Heart left ventricle (tissue), 16 donors: ENCODE measurements around the gene ATL1. TPM values are rescaled to one million over a fixed set of nuclear protein-coding genes. Genes with fewer than 3 reads are reported as not detected.
"Not testable (repeated sequence)": the region's sequence is repeated elsewhere in the genome, so short reads cannot be mapped to it uniquely, and the experiment has no call there.

Experiments used
- ATAC-seq, 4 donors: fragments of 200-7000 bp; cut with Tn5 transposase; one replicate each; pipeline ENCODE4 v1.9.1; 2020 to 2022; ENCODE audit warnings: moderate library complexity in 4 of 4, mild to moderate bottlenecking in 3 of 4, moderate number of reproducible peaks in 1 of 4
- DNase-seq, 5 donors: peaks; one replicate each; pipeline ENCODE4 v3.0.0-alpha.2; 2020
- H3K27ac ChIP-seq, 12 donors: fragments of 200-600 bp; sonication (generic) in 4 of 12; one replicate each; pipeline versions ENCODE4 v1.5.0 to v1.8.0; 2016 to 2022; ENCODE audit warnings: mild to moderate bottlenecking in 2 of 12
- H3K27me3 ChIP-seq, 9 donors: fragments of 200-600 bp; sonication (generic) in 2 of 9; one replicate each; pipeline versions ENCODE4 v1.5.1 to v1.8.0; 2016 to 2022; ENCODE audit warnings: mild to moderate bottlenecking in 3 of 9
- H3K36me3 ChIP-seq, 9 donors: fragments of 200-600 bp; sonication (generic) in 2 of 9; one replicate each; pipeline versions ENCODE4 v1.5.0 to v1.8.0; 2018 to 2022; ENCODE audit warnings: mild to moderate bottlenecking in 2 of 9
- H3K4me1 ChIP-seq, 12 donors: fragments of 200-600 bp; sonication (generic) in 4 of 12; one replicate each; pipeline versions ENCODE4 v1.5.0 to v1.8.0; 2016 to 2022; ENCODE audit warnings: mild to moderate bottlenecking in 3 of 12
- H3K4me3 ChIP-seq, 12 donors: fragments of 200-600 bp; sonication (generic) in 4 of 12; one replicate each; pipeline versions ENCODE4 v1.5.0 to v1.8.0; 2017 to 2022; ENCODE audit warnings: mild to moderate bottlenecking in 9 of 12, moderate library complexity in 4 of 12
- H3K9me3 ChIP-seq, 12 donors: fragments of 200-600 bp; sonication (generic) in 4 of 12; one replicate each; pipeline versions ENCODE4 v1.5.0 to v1.8.0; 2016 to 2022; ENCODE audit warnings: mild to moderate bottlenecking in 1 of 12
- CTCF ChIP-seq, 12 donors: fragments of 200-600 bp; sonication (generic) in 4 of 12; IDR thresholded peaks; one replicate each; pipeline versions ENCODE4 v1.5.0 to v1.8.0; 2018 to 2022; ENCODE audit warnings: antibody characterized with exemption in 12 of 12, mild to moderate bottlenecking in 5 of 12
- POLR2A ChIP-seq, 2 donors: fragments of 450-650 bp; IDR thresholded peaks; one replicate each; pipeline ENCODE4 v1.6.1; 2017; ENCODE audit warnings: antibody characterized with exemption in 2 of 2, mild to moderate bottlenecking in 2 of 2, moderate library complexity in 2 of 2
- WGBS, 4 donors: extraction: QIAGEN DNeasy Blood & Tissue Kit in 2 of 4; methylation state at CpG; one replicate each; pipeline versions ENCODE4 v1.1.5 to v1.1.7; 2013 to 2018; 5-methylcytosine and 5-hydroxymethylcytosine counted together
- intact Hi-C, 10 donors: fragments of 100-400 bp; cut with DNase I; formaldehyde crosslinking; loops; one replicate each; pipeline versions ENCODE4 v1.11.1 to v1.14.2; 2022
- polyA plus RNA-seq, 2 donors: library from polyadenylated mRNA; stranded (reverse); fragments of 200-250 nt; gene quantifications; one replicate each; pipeline ENCODE4 v1.2.3, GENCODE V29; 2013
- total RNA-seq, 9 donors: library from RNA; depleted of rRNA in 2 of 9; stranded (reverse); fragments of >200 nt in 2 of 9; fragmentation: NEBNext Ultra II Directional in 3 of 9; extraction: Animal tissue kit (Norgen Biotek cat#: 25700) in 3 of 9; gene quantifications; one replicate each; pipeline versions ENCODE4 v1.1.0 to v1.2.4, GENCODE V29; 2016 to 2023
- donor health status: ischemic (EF 13 %, LVEDD 7.1; RV severe dilation, severe dysfunction).
- donor health status: healthy with polysubstance abuse.
- donor health status: DM: no; HTN: yes; CAD: no.
- donor health status: DM: no; HTN: no; CAD: no.
- donor health status: ischemic (EF 25% LVEDD 6.9; RV normal size, moderate dysfunction).
- donor health status: ischemic (EF 25% LVEDD 5.7; RV mildly dilated, moderate dysfunction).
- donor health status: healthy.
- donor health status: DM: yes; HTN: yes; CAD: no.
- donor health status: ischemic (EF 35%, LVEDD 5.7; RV mildly dilated, moderate dysfunction).
- donor health status: nonischemic (EF 11% LVEDD 7.7; RV severe dilation, severe dysfunction).
- donor health status: DM: yes; HTN: yes; CAD: no.
- donor health status: PGD.
- donor health status: ischemic (EF 29% LVEDD 5.4; RV normal size, mild dysfunction).
- donor health status: nonischemic (EF 23%, LVEDD 6.1; RV moderate dilation, normal function).

Gene ATL1
- total and polyA plus RNA-seq, 11 donors, result 0.28 to 3.1 (median 0.94) TPM

- ATAC-seq (no peak), DNase-seq (no peak)
- intact Hi-C loops, result loop anchor here in 7 of 10 donors (5.0 to 10.0 kb wide), 6 partner anchors 138 to 668 kb away; partner anchors contain the start of genes ARF6 (in 1 of the 7), CDKL1 (in 1 of the 7) and VCPKMT (in 1 of the 7)
- WGBS, 4 donors, result 63 to 77% (median 71%) methylated on average over 1 of the region's 1 CpG
- Histone ChIP-seq H3K27ac (no peak overlapping the region), H3K36me3 (no peaks in the 10 kb centered on the region), H3K4me3 (no peak overlapping the region), H3K9me3 (no peaks in the 10 kb centered on the region), H3K4me1 (peaks cover 5 to 24% (median 19%) of the 10 kb centered on the region in 12 donors), H3K27me3 (no peaks in the 10 kb centered on the region)
- TF ChIP-seq POLR2A (IDR thresholded peaks at IDR 0.05), result no peak
- no peak for TF ChIP-seq CTCF (IDR thresholded peaks at IDR 0.05)
Observed at GRCh38 chr14:50534997-50535396, 24.9 kb upstream of the ATL1 start.

GRCh38 chr14:50538034-50538433, 21.9 kb upstream of the ATL1 start:
- not testable (repeated sequence) for H3K4me1 ChIP-seq, H3K9me3 ChIP-seq, ATAC-seq, H3K4me3 ChIP-seq, H3K27ac ChIP-seq, H3K36me3 ChIP-seq, H3K27me3 ChIP-seq, DNase-seq
- intact Hi-C loops, result loop anchor here in 1 of 10 donors (10.0 kb wide), 1 partner anchor 643 kb away; the partner anchor contains the start of gene ARF6
- 54 to 64% (median 58%) methylated on average over 4 of the region's 4 CpGs for WGBS, 4 donors

- Histone ChIP-seq H3K4me1 (peaks cover 0 to 6% (median 0%) of the 10 kb centered on the region in 12 donors), H3K27me3 (no peaks in the 10 kb centered on the region), H3K4me3 (no peak overlapping the region), H3K27ac (no peak overlapping the region), H3K36me3 (no peaks in the 10 kb centered on the region), H3K9me3 (no peaks in the 10 kb centered on the region)
- ATAC-seq (no peak), DNase-seq (no peak)
- intact Hi-C loops, result loop anchor here in 1 of 10 donors (10.0 kb wide), 1 partner anchor 644 kb away; the partner anchor contains the start of gene ARF6
- TF ChIP-seq POLR2A (IDR thresholded peaks at IDR 0.05), result no peak
- TF ChIP-seq CTCF (IDR thresholded peaks at IDR 0.05), result no peak
Observed at GRCh38 chr14:50539051-50539450, 20.9 kb upstream of the ATL1 start.

GRCh38 chr14:50541159-50541567, 18.8 kb upstream of the ATL1 start:
- WGBS, 4 donors, result 69 to 80% (median 74%) methylated on average over 1 of the region's 1 CpG

More at GRCh38 chr14:50541159-50541567, 18.8 kb upstream of the ATL1 start:
- ATAC-seq (no peak), DNase-seq (no peak)
- H3K36me3 ChIP-seq, result no peaks in the 10 kb centered on the region
- TF ChIP-seq POLR2A (IDR thresholded peaks at IDR 0.05), result no peak
- TF ChIP-seq CTCF (IDR thresholded peaks at IDR 0.05), result no peak
- H3K27me3 ChIP-seq, result no peaks in the 10 kb centered on the region
- no peak overlapping the region for H3K27ac ChIP-seq
- H3K4me3 ChIP-seq, result no peak overlapping the region
- peaks cover 0 to 6% (median 0%) of the 10 kb centered on the region in 12 donors for H3K4me1 ChIP-seq
- H3K9me3 ChIP-seq, result no peaks in the 10 kb centered on the region
- intact Hi-C loops, result loop anchor here in 3 of 10 donors (5.0 kb wide), 1 partner anchor 236 kb away; no protein-coding TSS in a partner anchor
